Breast epithelium (tissue), 4 donors: ENCODE results near the gene ASMTL. TPM values are rescaled to one million over a fixed set of nuclear protein-coding genes. Genes with fewer than 3 reads are reported as not detected.
"Not testable (repeated sequence)": the region's sequence is repeated elsewhere in the genome, so short reads cannot be mapped to it uniquely, and the experiment has no call there.

Experiments used
- DNase-seq, 2 donors: peaks; one replicate each; pipeline ENCODE4 v3.0.0-alpha.2; 2019; ENCODE audit warnings: low spot score in 2 of 2
- H3K27ac ChIP-seq, 2 donors: fragments of 200-600 bp; sonication (generic) in 1 of 2; one replicate each; pipeline ENCODE4 v1.5.1; 2016 to 2019; ENCODE audit warnings: mild to moderate bottlenecking in 1 of 2
- H3K27me3 ChIP-seq, 2 donors: fragments of 200-600 bp; sonication (generic) in 1 of 2; one replicate each; pipeline versions ENCODE4 v1.5.1 to v1.6.0; 2017 to 2019; ENCODE audit warnings: control low read depth in 1 of 2, mild to moderate bottlenecking in 1 of 2
- H3K36me3 ChIP-seq: fragments of 200-600 bp; one replicate; pipeline ENCODE4 v1.5.1; 2019
- H3K4me1 ChIP-seq, 2 donors: fragments of 200-600 bp; sonication (generic); one replicate each; pipeline ENCODE4 v1.5.1; 2016 to 2019; ENCODE audit warnings: control low read depth in 1 of 2
- H3K4me3 ChIP-seq, 3 donors: fragments of 200-600 bp; sonication (generic); 1 replicate in 2 of 3; 2 replicates in 1 of 3; pipeline ENCODE4 v1.5.1; 2016 to 2019; ENCODE audit warnings: mild to moderate bottlenecking in 3 of 3, moderate library complexity in 2 of 3
- H3K9me3 ChIP-seq, 2 donors: fragments of 200-600 bp; sonication (generic) in 1 of 2; one replicate each; pipeline ENCODE4 v1.5.1; 2016 to 2019; ENCODE audit warnings: control low read depth in 1 of 2
- POLR2A ChIP-seq: fragments of 450-650 bp; IDR thresholded peaks from one replicate; pipeline ENCODE4 v1.6.1; 2016; ENCODE audit warnings: antibody characterized with exemption, mild to moderate bottlenecking, moderate library complexity
- POLR2AphosphoS5 ChIP-seq, 3 donors: sonication (generic); formaldehyde crosslinking; IDR thresholded peaks; one replicate each; pipeline ENCODE4 v1.6.1; 2017; ENCODE audit warnings: antibody characterized with exemption in 3 of 3
- intact Hi-C: fragments of 100-400 bp; cut with DNase I; formaldehyde crosslinking; loops from one replicate; pipeline ENCODE4 v1.15.1; 2023; ENCODE audit warnings: low total_unique reads
- total RNA-seq, 3 donors: library from RNA; depleted of rRNA; stranded (reverse); fragments of >200 nt; gene quantifications; one replicate each; pipeline ENCODE4 v1.1.0, GENCODE V29; 2016
- TF ChIP-seq, protein P1 (sequence below), 3 donors: fragments of 450-650 bp; IDR thresholded peaks; one replicate each; pipeline ENCODE4 v1.5.1; 2016 to 2017; ENCODE audit warnings: antibody characterized with exemption in 3 of 3, mild to moderate bottlenecking in 3 of 3, moderate library complexity in 3 of 3

Gene ASMTL
- total RNA-seq, 3 donors from 2014 or later: 22.8 to 29.1 (median 28.2) TPM

DNA sequence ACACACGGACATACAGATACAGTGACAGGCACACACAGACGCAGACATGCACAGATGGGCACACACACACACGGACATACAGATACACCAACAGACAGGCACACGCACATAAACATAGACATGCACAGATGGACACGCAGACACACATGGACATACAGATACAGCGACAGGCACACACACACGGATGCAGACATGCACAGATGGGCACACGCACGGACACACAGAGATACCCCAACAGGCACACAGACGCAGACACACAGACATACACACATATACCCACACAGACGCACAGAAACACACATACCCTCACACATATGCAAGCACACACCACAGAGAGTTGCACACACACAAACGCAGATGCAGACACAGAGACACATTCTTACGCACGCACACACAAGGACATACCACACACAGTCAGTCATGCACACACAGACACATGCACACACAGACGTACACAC lies 36.4 kb downstream of the ASMTL start:
- Histone ChIP-seq H3K36me3 (peaks cover 10% of the 10 kb centered on the region), H3K27ac (no peak overlapping the region), H3K9me3 (peaks cover 5 to 9% of the 10 kb centered on the region in 2 donors), H3K27me3 (no peaks in the 10 kb centered on the region), H3K4me3 (no peak overlapping the region), H3K4me1 (no peaks in the 10 kb centered on the region)
- intact Hi-C loops: no loop called here
- DNase-seq: no peak
- TF ChIP-seq POLR2A (no peak), POLR2AphosphoS5 (IDR thresholded peaks at IDR 0.05) (no peak)
- TF ChIP-seq, protein P1, sequence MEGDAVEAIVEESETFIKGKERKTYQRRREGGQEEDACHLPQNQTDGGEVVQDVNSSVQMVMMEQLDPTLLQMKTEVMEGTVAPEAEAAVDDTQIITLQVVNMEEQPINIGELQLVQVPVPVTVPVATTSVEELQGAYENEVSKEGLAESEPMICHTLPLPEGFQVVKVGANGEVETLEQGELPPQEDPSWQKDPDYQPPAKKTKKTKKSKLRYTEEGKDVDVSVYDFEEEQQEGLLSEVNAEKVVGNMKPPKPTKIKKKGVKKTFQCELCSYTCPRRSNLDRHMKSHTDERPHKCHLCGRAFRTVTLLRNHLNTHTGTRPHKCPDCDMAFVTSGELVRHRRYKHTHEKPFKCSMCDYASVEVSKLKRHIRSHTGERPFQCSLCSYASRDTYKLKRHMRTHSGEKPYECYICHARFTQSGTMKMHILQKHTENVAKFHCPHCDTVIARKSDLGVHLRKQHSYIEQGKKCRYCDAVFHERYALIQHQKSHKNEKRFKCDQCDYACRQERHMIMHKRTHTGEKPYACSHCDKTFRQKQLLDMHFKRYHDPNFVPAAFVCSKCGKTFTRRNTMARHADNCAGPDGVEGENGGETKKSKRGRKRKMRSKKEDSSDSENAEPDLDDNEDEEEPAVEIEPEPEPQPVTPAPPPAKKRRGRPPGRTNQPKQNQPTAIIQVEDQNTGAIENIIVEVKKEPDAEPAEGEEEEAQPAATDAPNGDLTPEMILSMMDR (IDR thresholded peaks at IDR 0.05): no peak

DNA sequence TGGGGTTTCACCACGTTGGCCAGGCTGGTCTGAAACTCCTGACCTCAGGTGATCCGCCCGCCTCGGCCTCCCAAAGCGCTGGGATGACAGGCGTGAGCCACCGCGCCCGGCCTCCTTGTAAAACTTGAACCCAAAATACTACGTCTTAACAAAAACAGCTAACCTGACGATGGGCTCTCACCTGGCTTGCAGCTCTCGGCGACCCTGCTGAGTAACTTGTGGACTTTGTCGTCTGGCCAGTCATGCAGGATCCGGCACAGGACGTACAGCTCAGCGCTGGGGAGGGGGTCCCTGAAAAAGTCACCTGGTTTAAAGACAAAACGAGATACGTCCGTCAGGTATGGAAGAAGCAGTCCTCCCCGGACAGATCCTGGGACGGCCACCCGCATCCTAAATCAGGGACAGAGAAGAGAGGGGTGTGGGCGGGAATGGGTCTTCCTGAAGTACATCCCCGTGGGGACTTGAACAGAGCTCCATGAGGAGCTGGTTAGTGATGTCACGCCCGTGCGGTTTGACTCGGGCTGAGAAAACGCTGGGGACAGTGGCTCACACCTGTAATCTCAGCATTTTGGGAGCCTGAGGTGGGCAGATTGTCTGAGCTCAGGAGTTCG lies 40.1 kb downstream of the ASMTL start:
- TF ChIP-seq, protein P1 (IDR thresholded peaks at IDR 0.05): no peak
- no peak for TF ChIP-seq POLR2A
- TF ChIP-seq POLR2AphosphoS5 (IDR thresholded peaks at IDR 0.05): no peak
- Histone ChIP-seq H3K27ac (no peak overlapping the region), H3K36me3 (peaks cover 3% of the 10 kb centered on the region), H3K9me3 (no peaks in the 10 kb centered on the region), H3K4me3 (no peak overlapping the region), H3K4me1 (no peaks in the 10 kb centered on the region), H3K27me3 (no peaks in the 10 kb centered on the region)
- intact Hi-C loops: no loop called here
- peak in 1 of 2 donors; percentile 41 for DNase-seq

DNA sequence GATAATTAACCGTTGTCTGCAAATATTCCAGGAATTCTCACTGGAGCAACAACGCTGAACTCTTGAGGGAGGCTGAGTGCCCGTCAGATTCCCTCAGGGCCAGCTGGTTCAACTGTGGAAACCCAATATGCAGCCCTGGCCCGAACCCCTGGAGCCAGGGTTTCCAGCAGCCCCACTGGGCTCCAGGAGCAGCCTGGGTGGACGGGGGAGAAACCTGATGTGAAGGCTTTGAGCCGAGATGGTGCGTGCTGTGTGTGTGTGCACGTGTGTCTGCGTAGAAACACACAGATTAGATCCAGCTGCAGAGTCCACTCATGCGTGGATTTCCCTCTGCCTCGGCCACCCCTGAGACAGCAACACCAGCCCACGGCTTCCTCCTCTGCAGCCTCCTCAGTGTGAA lies 41.4 kb downstream of the ASMTL start:
- intact Hi-C loops: no loop called here
- DNase-seq: no peak
- no peak overlapping the region for H3K27ac ChIP-seq
- peaks cover 3% of the 10 kb centered on the region for H3K36me3 ChIP-seq
- H3K27me3 ChIP-seq: no peaks in the 10 kb centered on the region
- no peaks in the 10 kb centered on the region for H3K9me3 ChIP-seq
- no peak overlapping the region for H3K4me3 ChIP-seq
- TF ChIP-seq, protein P1 (IDR thresholded peaks at IDR 0.05): no peak
- TF ChIP-seq POLR2A: no peak
- TF ChIP-seq POLR2AphosphoS5 (IDR thresholded peaks at IDR 0.05): no peak
- H3K4me1 ChIP-seq: no peaks in the 10 kb centered on the region

DNA sequence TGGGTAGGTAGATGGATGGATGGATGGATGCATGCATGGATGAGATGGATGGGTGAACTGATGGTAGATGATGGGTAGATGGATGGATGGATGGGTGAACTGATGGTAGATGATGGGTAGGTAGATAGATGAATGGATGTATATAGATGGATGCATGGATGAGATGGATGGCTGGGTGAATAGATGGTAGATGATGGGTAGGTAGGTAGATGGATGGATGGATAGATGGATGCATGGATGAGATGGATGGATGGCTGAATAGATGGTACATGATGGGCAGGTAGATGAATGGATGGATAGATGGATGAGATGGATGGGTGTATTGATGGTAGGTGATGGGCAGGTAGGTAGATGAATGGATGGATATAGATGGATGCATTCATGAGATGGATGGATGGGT lies 45.7 kb downstream of the ASMTL start:
- Histone ChIP-seq H3K27ac (no peak overlapping the region), H3K27me3 (no peaks in the 10 kb centered on the region), H3K36me3 (peaks cover 4% of the 10 kb centered on the region), H3K4me1 (no peaks in the 10 kb centered on the region), H3K4me3 (no peak overlapping the region), H3K9me3 (no peaks in the 10 kb centered on the region)
- intact Hi-C loops: no loop called here
- DNase-seq: no peak
- TF ChIP-seq POLR2AphosphoS5 (IDR thresholded peaks at IDR 0.05): no peak
- no peak for TF ChIP-seq POLR2A
- TF ChIP-seq, protein P1 (IDR thresholded peaks at IDR 0.05): no peak

DNA sequence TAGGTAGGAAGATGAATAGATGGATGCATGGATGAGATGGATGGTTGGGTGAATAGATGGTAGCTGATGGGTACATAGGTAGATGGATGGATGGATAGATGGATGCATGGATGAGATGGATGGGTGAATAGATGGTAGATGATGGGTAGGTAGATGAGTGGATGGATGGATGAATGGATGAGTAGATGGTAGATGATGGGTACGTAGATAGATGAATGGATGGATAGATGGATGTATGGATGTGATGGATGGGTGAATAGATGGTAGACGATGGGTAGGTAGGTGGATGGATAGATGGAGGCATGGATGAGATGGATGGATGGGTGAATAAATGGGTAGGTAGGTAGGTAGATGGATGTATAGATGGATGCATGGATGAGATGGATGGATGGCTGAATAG lies 46.9 kb downstream of the ASMTL start:
- H3K36me3 ChIP-seq, H3K27ac ChIP-seq, H3K4me1 ChIP-seq, intact Hi-C loops, H3K4me3 ChIP-seq, H3K27me3 ChIP-seq, H3K9me3 ChIP-seq, DNase-seq: not testable (repeated sequence)

DNA sequence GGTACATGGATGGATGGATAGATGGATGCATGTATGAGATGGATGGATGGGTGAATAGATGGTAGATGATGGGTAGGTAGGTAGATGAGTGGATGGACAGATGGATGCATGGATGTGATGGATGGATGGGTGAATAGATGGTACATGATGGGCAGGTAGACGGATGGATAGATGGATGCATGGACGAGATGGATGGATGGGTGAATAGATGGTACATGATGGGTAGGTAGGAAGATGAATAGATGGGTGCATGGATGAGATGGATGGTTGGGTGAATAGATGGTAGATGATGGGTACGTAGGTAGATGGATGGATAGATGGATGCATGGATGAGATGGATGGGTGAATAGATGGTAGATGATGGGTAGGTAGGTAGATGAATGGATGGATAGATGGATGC lies 48.8 kb downstream of the ASMTL start:
- not testable (repeated sequence) for H3K36me3 ChIP-seq

More for the DNA sequence above, 48.8 kb downstream of the ASMTL start:
- H3K27ac ChIP-seq, H3K4me1 ChIP-seq, H3K27me3 ChIP-seq, intact Hi-C loops, H3K4me3 ChIP-seq, DNase-seq, H3K9me3 ChIP-seq: not testable (repeated sequence)
